ENCODE results near the gene ZBTB40.

- TF ChIP-seq ZBTB49 (tag by site-specific recombination; IDR thresholded peaks at IDR 0.05; ENCODE audit: low read depth) (no peak), ZNF146 (tag by site-specific recombination; IDR thresholded peaks at IDR 0.05) (no peak), ZNF704 (tag by site-specific recombination; IDR thresholded peaks at IDR 0.05) (no peak), ZNF23 (tag by site-specific recombination; IDR thresholded peaks at IDR 0.05; ENCODE audit: borderline replicate concordance) (no peak), CTCF (tag by site-specific recombination; IDR thresholded peaks at IDR 0.05) (no peak), ZNF157 (tag by site-specific recombination; IDR thresholded peaks at IDR 0.05) (no peak), ZNF311 (tag by site-specific recombination; IDR thresholded peaks at IDR 0.05; ENCODE audit: borderline replicate concordance) (no peak)
These were observed 2.9 kb downstream of the ZBTB40 start for GRCh38 chr1:22454476-22455056.
